ENCODE measurements around the gene CYP26B1. TPM values are rescaled to one million over a fixed set of nuclear protein-coding genes. Genes with fewer than 3 reads are reported as not detected.

The CYP26B1 gene
- polyA plus RNA-seq, 4 donors = 0.22 to 6.2 (median 1.6) TPM

DNA sequence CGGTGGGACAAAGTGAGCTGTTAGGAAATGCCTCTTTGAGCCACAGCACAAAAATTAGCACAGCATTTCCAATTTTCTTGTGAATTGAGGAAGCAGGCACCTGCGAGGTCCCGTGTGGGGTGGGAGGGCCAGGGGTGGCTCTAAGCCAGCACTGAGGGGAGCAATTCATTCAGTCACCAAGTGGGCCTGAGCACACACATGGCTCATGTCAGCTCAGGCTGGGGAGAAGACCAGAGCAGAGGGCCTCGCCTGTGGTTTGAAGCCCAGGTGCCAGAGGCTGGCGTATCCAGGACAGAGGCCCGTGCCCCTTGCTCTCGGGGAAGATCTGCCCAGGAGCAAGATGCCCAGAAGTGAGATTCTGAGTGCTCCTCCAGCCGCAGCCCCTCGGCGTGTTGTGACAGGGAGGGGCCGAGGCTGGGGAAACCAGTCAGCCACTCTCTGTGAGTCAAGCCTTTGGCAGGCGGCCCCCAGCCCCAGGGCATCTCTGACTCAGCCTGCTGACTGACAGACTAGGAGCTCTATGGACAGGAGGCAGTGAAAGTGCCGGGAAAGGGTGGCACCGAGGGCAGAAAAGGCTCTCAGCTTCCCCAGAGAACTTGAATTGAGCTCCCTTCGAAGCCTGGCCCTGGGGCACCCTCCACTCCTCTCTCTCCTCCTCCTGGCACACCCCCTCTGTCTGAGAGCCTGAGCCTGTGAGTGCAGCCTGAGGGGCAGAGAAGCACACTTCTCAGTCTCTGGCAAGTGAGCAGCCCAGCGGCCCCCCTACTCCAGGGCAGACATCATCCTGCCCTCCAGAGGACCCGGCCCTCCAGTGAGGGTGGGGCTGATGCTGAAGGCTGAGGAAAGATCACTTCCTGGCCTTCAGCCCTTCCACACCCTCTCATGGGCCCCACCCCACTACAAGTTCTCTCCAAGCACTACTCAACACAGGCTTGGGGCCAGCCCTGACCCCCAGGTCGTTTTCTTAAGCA is 32.3 kb downstream of the CYP26B1 start:
- no peak overlapping the region for H3K4me3 ChIP-seq (ENCODE audit: low read depth in 1 of 3, low read length in 3 of 3)
- H3K27me3 ChIP-seq (ENCODE audit: control insufficient read depth in 3 of 3, insufficient read depth in 3 of 3, low read length in 3 of 3) = no peaks in the 10 kb centered on the region
- DNase-seq = peak; percentile 11 to 29
- 66 to 70% (median 68%) methylated on average over 18 of the region's 18 CpGs for WGBS, 3 donors
- no peaks in the 10 kb centered on the region for H3K36me3 ChIP-seq (ENCODE audit: control insufficient read depth in 3 of 3, insufficient read depth in 2 of 3, low read depth in 1 of 3, low read length in 3 of 3)
- no peak overlapping the region for H3K27ac ChIP-seq (ENCODE audit: low read depth in 1 of 3, low read length in 2 of 3)
- peaks cover 0 to 2% of the 10 kb centered on the region in 2 donors for H3K9me3 ChIP-seq (ENCODE audit: control insufficient read depth in 2 of 2, insufficient read depth in 1 of 2, low read depth in 1 of 2, low read length in 1 of 2)
- no peak for FAIRE-seq
- peaks cover 0 to 4% (median 0%) of the 10 kb centered on the region in 3 donors for H3K4me1 ChIP-seq (ENCODE audit: control insufficient read depth in 3 of 3, insufficient read depth in 2 of 3, low read depth in 1 of 3, low read length in 2 of 3)

DNA sequence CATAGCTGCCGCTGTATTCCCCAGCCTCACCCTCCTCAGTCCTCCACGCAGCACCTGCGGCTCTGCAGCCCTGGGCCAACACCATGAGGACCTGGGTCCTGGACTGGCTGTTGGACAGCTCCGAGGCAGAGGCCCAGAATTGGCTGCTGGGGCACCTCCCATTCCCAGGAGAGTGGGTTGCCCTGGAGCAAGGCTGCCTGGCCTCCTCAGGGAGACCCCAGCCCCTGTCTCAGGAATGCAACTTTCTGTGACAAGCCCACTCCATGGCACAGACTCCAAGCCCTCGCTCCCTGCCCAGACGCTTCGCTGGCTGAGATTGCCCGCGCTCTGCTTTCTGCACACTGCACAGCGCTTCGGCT is 33.0 kb downstream of the CYP26B1 start:
- DNase-seq = no peak
- Histone ChIP-seq H3K4me3 (ENCODE audit: low read depth in 1 of 3, low read length in 3 of 3) (no peak overlapping the region), H3K9me3 (ENCODE audit: control insufficient read depth in 2 of 2, insufficient read depth in 1 of 2, low read depth in 1 of 2, low read length in 1 of 2) (peaks cover 0 to 2% of the 10 kb centered on the region in 2 donors), H3K36me3 (ENCODE audit: control insufficient read depth in 3 of 3, insufficient read depth in 2 of 3, low read depth in 1 of 3, low read length in 3 of 3) (no peaks in the 10 kb centered on the region), H3K27me3 (ENCODE audit: control insufficient read depth in 3 of 3, insufficient read depth in 3 of 3, low read length in 3 of 3) (no peaks in the 10 kb centered on the region), H3K27ac (ENCODE audit: low read depth in 1 of 3, low read length in 2 of 3) (no peak overlapping the region), H3K4me1 (ENCODE audit: control insufficient read depth in 3 of 3, insufficient read depth in 2 of 3, low read depth in 1 of 3, low read length in 2 of 3) (peaks cover 0 to 4% (median 0%) of the 10 kb centered on the region in 3 donors)
- WGBS, 3 donors = 80 to 94% (median 92%) methylated on average over 11 of the region's 11 CpGs
- no peak for FAIRE-seq

DNA sequence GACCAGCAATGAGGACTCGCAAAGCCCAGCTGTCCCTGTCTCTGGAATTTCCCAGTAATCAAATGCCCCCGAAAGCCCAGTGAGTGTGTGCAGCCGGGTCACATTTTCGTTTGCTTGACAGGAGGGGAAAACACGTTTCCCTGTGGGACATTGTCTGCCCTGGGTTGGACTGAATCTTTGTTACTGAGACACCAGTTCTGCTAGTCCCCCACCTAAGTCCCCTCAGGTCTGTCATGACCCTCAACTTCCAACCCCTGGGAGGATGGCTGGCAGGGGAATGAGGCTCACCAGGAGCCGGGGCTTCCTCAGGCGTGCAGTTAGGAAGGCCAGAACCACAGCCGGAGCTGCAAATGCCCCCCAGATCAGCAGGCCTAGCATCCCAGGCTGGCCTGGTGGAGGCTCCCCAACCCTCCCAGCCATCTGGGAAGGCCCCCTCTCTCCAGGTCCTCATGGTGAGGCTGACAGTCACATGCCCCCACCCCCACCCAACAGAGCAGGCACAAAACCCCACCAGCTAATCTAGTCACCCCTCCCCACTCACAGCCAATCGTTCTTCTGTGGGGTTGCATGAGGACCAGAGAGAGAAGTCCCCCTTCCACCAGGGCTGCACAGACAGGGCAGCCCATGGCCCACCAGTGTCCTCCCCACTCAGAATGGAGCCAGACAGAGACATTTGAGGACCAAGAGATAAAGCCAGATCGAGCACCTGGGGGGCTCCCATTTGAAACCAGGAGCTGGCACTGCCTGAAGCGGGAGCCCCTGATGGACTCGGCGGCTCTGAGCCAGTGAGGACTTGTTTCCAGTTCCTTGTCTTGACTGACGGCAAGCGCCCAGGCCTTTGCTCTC is 33.6 kb downstream of the CYP26B1 start:
- no peaks in the 10 kb centered on the region for H3K27me3 ChIP-seq (ENCODE audit: control insufficient read depth in 3 of 3, insufficient read depth in 3 of 3, low read length in 3 of 3)
- no peak overlapping the region for H3K4me3 ChIP-seq (ENCODE audit: low read depth in 1 of 3, low read length in 3 of 3)
- no peaks in the 10 kb centered on the region for H3K36me3 ChIP-seq (ENCODE audit: control insufficient read depth in 3 of 3, insufficient read depth in 2 of 3, low read depth in 1 of 3, low read length in 3 of 3)
- H3K4me1 ChIP-seq (ENCODE audit: control insufficient read depth in 3 of 3, insufficient read depth in 2 of 3, low read depth in 1 of 3, low read length in 2 of 3) = peaks cover 0 to 4% (median 0%) of the 10 kb centered on the region in 3 donors
- WGBS, 3 donors = 86 to 91% (median 87%) methylated on average over 15 of the region's 15 CpGs
- DNase-seq = no peak
- H3K27ac ChIP-seq (ENCODE audit: low read depth in 1 of 3, low read length in 2 of 3) = no peak overlapping the region
- H3K9me3 ChIP-seq (ENCODE audit: control insufficient read depth in 2 of 2, insufficient read depth in 1 of 2, low read depth in 1 of 2, low read length in 1 of 2) = peaks cover 0 to 2% of the 10 kb centered on the region in 2 donors
- FAIRE-seq = no peak

DNA sequence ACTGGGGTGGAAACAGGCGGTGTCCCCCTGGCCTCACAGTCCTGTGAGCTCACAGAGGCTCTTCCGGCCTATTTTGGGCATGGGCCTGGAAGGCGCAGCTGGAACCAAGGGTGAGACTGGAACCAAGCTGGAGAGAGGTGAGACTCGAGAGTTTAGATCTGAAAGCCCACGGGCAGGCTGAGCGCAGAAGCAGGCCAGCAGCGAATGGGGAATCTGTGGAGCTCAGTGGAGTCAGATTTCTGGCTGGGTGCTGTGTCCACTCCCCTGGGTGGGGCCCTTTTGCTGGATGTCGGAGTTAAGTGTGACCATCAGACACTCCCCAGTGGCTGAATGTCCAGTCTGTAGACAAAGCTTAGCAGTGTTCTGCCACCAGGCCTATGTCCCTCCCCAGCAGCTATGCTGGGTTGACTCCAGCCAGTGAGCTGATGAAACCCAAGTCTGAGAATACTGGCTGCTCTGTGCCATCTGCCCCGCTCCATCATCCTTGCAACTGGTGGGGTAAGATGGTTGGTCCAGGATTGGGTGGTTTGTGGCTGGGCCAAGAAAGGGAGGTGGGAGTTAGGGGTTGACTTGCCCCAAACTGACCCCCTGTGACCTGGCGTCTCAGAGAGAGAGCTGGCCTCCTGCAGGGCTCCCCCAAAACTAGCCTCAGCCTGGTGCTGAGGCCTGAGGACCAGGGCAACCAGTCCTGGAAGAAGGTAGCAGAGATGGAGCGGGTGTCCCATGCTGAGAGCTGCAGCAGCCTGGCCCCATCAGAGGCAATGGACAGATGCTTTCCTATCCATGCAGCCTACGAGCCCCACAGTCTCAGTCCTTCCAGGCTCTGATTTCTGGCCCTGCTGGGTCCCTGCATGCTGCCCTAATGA is 34.4 kb downstream of the CYP26B1 start:
- H3K4me1 ChIP-seq (ENCODE audit: control insufficient read depth in 3 of 3, insufficient read depth in 2 of 3, low read depth in 1 of 3, low read length in 2 of 3) = peaks cover 0 to 4% (median 0%) of the 10 kb centered on the region in 3 donors
- H3K9me3 ChIP-seq (ENCODE audit: control insufficient read depth in 2 of 2, insufficient read depth in 1 of 2, low read depth in 1 of 2, low read length in 1 of 2) = peaks cover 0 to 2% of the 10 kb centered on the region in 2 donors
- H3K4me3 ChIP-seq (ENCODE audit: low read depth in 1 of 3, low read length in 3 of 3) = no peak overlapping the region
- 80 to 91% (median 91%) methylated on average over 12 of the region's 12 CpGs for WGBS, 3 donors
- H3K36me3 ChIP-seq (ENCODE audit: control insufficient read depth in 3 of 3, insufficient read depth in 2 of 3, low read depth in 1 of 3, low read length in 3 of 3) = no peaks in the 10 kb centered on the region
- no peak overlapping the region for H3K27ac ChIP-seq (ENCODE audit: low read depth in 1 of 3, low read length in 2 of 3)
- no peaks in the 10 kb centered on the region for H3K27me3 ChIP-seq (ENCODE audit: control insufficient read depth in 3 of 3, insufficient read depth in 3 of 3, low read length in 3 of 3)
- DNase-seq = no peak
- FAIRE-seq = no peak

DNA sequence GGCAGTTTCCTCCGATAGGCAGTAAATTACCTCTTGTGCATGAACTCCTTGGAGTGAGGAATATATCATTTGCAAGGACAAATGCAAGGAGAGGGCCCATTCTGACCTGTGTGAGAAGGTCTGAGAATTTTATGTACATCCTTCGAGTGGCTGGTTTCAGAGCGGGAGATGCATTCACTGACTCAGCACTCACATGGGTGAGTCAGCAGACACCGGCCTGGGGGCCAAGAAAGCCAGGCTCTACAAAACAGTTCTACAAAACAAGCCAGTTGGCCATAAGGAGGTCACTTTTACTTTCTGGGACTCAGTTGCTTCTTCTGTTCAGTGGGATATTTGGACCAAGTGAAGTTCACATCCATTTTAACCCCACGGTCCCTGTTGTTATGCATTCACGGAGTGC is 35.3 kb downstream of the CYP26B1 start:
- no peaks in the 10 kb centered on the region for H3K36me3 ChIP-seq (ENCODE audit: control insufficient read depth in 3 of 3, insufficient read depth in 2 of 3, low read depth in 1 of 3, low read length in 3 of 3)
- 92 to 97% (median 94%) methylated on average over 6 of the region's 6 CpGs for WGBS, 3 donors
- no peaks in the 10 kb centered on the region for H3K27me3 ChIP-seq (ENCODE audit: control insufficient read depth in 3 of 3, insufficient read depth in 3 of 3, low read length in 3 of 3)
- no peak overlapping the region for H3K4me3 ChIP-seq (ENCODE audit: low read depth in 1 of 3, low read length in 3 of 3)
- no peak overlapping the region for H3K27ac ChIP-seq (ENCODE audit: low read depth in 1 of 3, low read length in 2 of 3)
- DNase-seq (no peak), FAIRE-seq (no peak)
- H3K4me1 ChIP-seq (ENCODE audit: control insufficient read depth in 3 of 3, insufficient read depth in 2 of 3, low read depth in 1 of 3, low read length in 2 of 3) = peaks cover 0 to 4% (median 0%) of the 10 kb centered on the region in 3 donors
- peaks cover 0 to 2% of the 10 kb centered on the region in 2 donors for H3K9me3 ChIP-seq (ENCODE audit: control insufficient read depth in 2 of 2, insufficient read depth in 1 of 2, low read depth in 1 of 2, low read length in 1 of 2)

DNA sequence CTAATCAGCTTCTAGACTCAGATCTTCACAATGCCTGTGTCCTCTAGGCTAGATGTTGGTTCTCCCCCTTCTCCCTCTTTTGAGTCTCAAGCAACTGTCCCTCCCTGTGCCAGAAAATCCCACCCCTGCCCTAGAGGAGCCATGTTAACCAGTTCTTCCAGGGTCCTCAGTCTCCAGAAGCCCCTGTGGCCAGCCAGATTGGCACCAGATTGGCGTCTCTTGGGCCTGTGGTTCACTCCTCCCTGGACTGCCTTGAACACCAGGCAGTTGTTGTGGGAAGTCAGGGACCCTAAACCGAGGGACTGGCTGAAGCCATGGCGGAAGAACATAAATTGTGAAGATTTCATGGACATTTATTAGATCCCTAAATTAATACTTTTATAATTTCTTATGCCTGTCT is 36.6 kb downstream of the CYP26B1 start:
- no peaks in the 10 kb centered on the region for H3K36me3 ChIP-seq (ENCODE audit: control insufficient read depth in 3 of 3, insufficient read depth in 2 of 3, low read depth in 1 of 3, low read length in 3 of 3)
- no peak for FAIRE-seq

DNA sequence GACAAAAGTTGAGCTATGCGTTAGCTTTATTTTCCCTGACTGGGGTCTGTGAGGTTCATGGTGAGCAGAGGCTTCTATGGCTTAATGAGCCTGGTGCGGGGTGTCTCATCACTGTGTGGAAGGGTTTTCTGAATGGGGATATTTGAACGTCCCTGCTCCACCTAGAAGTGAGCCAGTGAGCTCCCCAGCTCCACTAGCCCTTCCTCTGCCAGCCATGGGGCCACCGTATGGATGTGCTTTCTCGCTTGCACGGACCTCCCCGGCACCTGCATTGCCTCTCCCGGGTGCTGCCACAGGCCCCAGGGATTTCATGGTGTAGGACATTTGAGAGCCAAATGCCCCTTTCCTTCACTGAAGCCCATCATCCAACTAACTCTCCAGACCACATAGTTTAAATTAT is 37.8 kb downstream of the CYP26B1 start:
- Histone ChIP-seq H3K27ac (ENCODE audit: low read depth in 1 of 3, low read length in 2 of 3) (no peak overlapping the region), H3K27me3 (ENCODE audit: control insufficient read depth in 3 of 3, insufficient read depth in 3 of 3, low read length in 3 of 3) (no peaks in the 10 kb centered on the region), H3K36me3 (ENCODE audit: control insufficient read depth in 3 of 3, insufficient read depth in 2 of 3, low read depth in 1 of 3, low read length in 3 of 3) (no peaks in the 10 kb centered on the region), H3K4me3 (ENCODE audit: low read depth in 1 of 3, low read length in 3 of 3) (no peak overlapping the region), H3K4me1 (ENCODE audit: control insufficient read depth in 3 of 3, insufficient read depth in 2 of 3, low read depth in 1 of 3, low read length in 2 of 3) (no peaks in the 10 kb centered on the region), H3K9me3 (ENCODE audit: control insufficient read depth in 2 of 2, insufficient read depth in 1 of 2, low read depth in 1 of 2, low read length in 1 of 2) (peaks cover 0 to 2% of the 10 kb centered on the region in 2 donors)
- DNase-seq = no peak
- no peak for FAIRE-seq
- 90 to 93% (median 92%) methylated on average over 8 of the region's 8 CpGs for WGBS, 3 donors

More for the DNA sequence above, 36.6 kb downstream of the CYP26B1 start:
- peaks cover 0 to 2% of the 10 kb centered on the region in 2 donors for H3K9me3 ChIP-seq (ENCODE audit: control insufficient read depth in 2 of 2, insufficient read depth in 1 of 2, low read depth in 1 of 2, low read length in 1 of 2)
- H3K4me3 ChIP-seq (ENCODE audit: low read depth in 1 of 3, low read length in 3 of 3) = no peak overlapping the region
- DNase-seq = no peak
- no peaks in the 10 kb centered on the region for H3K27me3 ChIP-seq (ENCODE audit: control insufficient read depth in 3 of 3, insufficient read depth in 3 of 3, low read length in 3 of 3)
- H3K27ac ChIP-seq (ENCODE audit: low read depth in 1 of 3, low read length in 2 of 3) = no peak overlapping the region
- no peaks in the 10 kb centered on the region for H3K4me1 ChIP-seq (ENCODE audit: control insufficient read depth in 3 of 3, insufficient read depth in 2 of 3, low read depth in 1 of 3, low read length in 2 of 3)
- 84 to 92% (median 91%) methylated on average over 3 of the region's 3 CpGs for WGBS, 3 donors

DNA sequence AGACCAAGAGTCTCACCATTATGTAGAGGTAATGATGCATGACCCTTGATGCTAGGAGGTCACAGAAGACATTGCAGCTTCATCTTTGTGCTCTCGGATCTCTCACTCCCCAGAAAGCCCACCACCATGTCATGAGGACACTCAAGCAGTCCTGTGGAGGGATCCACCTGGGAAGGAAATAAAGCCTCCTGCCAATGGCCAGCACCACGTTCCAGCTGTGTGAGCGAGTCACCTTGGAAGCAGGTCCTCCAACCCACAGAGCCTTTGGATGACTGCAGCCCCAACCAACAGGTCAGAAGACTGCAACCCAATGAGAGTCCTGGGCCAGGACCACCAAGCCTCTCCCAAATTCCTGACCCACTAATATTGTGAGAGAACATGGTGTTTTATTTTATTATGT is 38.4 kb downstream of the CYP26B1 start:
- FAIRE-seq = no peak

More for the DNA sequence above, 38.4 kb downstream of the CYP26B1 start:
- no peak overlapping the region for H3K27ac ChIP-seq (ENCODE audit: low read depth in 1 of 3, low read length in 2 of 3)
- H3K27me3 ChIP-seq (ENCODE audit: control insufficient read depth in 3 of 3, insufficient read depth in 3 of 3, low read length in 3 of 3) = no peaks in the 10 kb centered on the region
- H3K36me3 ChIP-seq (ENCODE audit: control insufficient read depth in 3 of 3, insufficient read depth in 2 of 3, low read depth in 1 of 3, low read length in 3 of 3) = no peaks in the 10 kb centered on the region
- H3K4me1 ChIP-seq (ENCODE audit: control insufficient read depth in 3 of 3, insufficient read depth in 2 of 3, low read depth in 1 of 3, low read length in 2 of 3) = no peaks in the 10 kb centered on the region
- peaks cover 0 to 2% of the 10 kb centered on the region in 2 donors for H3K9me3 ChIP-seq (ENCODE audit: control insufficient read depth in 2 of 2, insufficient read depth in 1 of 2, low read depth in 1 of 2, low read length in 1 of 2)
- DNase-seq = no peak
- WGBS, 3 donors = 72 to 79% (median 73%) methylated on average over 3 of the region's 3 CpGs
- no peak overlapping the region for H3K4me3 ChIP-seq (ENCODE audit: low read depth in 1 of 3, low read length in 3 of 3)

Measured in small intestine (tissue), 7 donors.